GM19043 (cell line): ENCODE measurements around the gene WT1.
"Not testable (repeated sequence)": the region's sequence is repeated elsewhere in the genome, so short reads cannot be mapped to it uniquely, and the experiment has no call there.

Experiments used
- ATAC-seq: cut with Tn5 transposase; IDR thresholded peaks from one replicate; pipeline ENCODE4 v1.9.1; 2021; ENCODE audit warnings: low read depth; ENCODE audit not compliant: unreplicated experiment

Gene WT1

DNA sequence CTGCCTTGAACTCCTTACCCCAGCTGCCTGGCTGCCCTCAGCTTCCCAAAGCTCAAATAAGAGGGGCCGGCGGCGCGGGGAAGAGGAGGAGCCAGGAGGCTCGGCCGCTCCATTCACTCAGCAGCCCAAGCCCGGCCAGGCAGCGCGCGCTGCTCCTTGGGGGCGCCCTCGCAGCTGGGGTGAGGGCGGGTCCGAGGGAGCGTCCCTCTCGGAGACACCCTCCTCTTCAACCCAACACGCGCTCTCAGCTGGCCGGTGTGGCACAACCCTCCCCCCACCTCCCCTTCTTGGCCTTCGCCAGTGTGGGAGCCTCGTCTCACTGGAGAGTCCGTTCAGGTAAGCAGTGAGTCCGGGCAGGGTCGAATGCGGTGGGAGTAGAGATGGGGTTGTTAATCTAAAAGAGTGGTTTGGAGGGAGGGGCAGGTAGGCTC is at the start of gene WT1:
TSS of gene WT1 (minus strand) at position 29 of the 431 bp plus-strand sequence.
- no peak for ATAC-seq

DNA sequence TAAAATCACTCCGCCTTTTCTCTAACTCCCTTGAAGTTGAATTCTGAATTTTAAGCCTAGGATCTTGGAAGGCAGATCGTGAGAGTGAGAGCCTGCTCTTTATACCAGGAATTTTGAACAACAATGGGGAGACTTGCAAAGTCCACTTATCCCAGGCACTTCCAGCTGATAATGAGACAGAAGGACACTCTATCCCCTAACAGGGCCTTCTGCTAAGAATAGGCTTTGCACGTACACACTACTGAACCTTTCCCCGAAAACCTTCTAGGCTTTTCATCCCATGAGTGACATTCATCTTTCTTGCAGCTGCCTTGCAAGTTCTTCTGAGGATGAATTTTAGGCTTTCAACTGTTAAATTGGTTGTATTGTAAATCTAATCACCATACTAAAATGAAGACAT is 44.0 kb upstream of the WT1 start:
- no peak for ATAC-seq

DNA sequence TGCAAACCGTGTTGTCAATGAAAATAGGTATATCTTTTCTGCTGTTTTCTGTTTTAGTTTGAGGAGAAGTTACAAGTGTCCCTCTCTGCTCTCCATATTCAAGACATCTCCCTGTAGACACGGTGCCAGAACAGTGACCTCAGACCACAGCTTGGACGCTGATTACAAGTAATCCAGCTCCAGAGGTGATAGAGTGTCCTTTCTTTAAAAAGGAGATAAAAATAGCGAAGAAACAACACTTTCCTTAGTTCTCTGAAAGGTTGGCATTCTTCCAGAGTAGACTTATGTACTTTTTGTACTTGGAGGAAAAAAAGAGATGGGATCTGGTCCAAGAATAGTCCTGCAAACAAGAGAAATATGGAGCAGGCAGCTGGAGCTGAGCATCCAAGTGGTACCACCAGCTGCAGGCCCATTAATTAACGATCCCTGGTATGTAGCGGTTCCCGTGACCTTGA is 43.0 kb upstream of the WT1 start:
- ATAC-seq = no peak

DNA sequence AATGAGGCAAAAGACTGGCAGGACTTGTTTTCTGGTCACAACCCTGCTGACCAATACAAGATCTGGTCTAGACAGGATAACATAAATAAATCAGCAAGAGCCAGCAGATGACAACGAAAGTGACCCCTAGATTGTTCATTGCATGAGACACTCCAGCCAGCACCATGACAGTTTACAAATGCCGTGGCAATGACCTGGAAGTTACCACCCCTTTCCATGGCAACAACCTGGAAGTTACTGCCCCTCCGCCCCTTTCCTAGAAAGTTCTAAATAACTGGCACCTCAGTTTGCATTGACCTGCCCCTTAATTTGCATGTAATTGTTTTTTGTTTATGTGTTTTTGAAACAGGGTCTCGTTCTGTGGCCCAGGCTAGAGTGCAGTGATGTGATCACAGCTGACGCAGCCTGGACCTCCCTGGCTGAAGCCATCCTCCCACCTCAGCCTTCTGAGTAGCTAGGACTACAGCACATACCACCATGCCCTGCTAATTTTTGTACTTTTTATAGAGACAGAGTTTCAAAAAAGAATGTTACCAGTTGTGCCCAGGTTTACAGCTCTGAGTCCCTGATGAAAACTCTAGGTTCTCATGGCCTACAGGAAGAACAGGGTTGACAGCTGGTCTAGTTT is 38.1 kb upstream of the WT1 start:
- no peak for ATAC-seq

DNA sequence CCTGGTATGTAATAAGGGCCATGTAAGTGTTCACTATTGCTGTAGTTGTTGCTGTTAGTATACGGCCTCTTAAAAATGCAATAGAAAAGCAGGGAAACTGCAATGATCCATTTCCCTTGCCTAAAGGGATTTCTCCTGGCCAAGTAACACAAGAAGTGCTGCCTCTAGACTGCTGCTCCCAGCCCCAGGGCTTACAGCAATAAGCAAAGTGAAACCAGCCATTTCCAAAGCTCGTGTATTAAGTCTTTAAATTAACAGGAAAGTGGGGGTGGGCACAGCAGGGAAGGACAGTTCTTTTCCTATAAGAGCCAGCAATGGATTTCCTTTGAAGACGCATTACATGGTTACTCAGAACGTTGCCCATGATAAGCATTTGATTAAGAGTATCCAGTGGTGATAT is 36.9 kb upstream of the WT1 start:
- ATAC-seq = no peak

DNA sequence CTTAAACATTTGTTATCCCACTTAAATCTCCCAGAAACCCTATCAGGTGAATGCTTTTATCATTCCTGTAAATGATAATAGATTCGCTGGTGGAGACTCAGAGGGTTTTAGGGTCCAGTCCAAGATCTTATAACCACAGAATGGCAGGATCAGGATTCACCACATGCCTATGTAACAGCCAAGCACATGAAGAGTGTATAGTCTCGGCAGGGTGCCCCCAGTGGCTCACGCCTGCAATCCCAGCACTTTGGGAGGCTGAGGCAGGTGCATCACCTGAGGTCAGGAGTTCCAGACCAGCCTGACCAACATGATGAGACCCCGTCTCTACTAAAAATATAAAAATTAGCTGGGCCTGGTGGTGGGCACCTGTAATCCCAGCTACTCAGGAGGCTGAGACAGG is 36.2 kb upstream of the WT1 start:
- not testable (repeated sequence) for ATAC-seq

DNA sequence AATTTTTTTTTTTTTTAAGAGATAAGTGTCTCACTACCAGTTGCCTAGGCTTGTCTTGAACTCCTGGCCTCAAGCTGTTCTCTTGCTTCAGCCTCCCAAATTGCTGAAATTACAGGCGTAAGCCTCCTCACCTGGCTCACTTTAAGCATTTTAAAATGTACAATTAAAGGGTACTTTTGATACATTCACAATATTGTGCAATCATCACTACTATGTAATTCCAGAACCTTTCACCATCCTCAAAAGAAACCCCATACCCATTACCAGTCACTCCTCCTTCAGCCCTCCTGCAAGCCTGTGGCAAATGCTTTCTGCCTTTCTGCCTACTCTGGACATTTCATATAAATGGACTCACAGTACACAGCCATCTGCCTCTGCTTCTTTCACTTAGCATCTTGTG is 34.5 kb upstream of the WT1 start:
- no peak for ATAC-seq

DNA sequence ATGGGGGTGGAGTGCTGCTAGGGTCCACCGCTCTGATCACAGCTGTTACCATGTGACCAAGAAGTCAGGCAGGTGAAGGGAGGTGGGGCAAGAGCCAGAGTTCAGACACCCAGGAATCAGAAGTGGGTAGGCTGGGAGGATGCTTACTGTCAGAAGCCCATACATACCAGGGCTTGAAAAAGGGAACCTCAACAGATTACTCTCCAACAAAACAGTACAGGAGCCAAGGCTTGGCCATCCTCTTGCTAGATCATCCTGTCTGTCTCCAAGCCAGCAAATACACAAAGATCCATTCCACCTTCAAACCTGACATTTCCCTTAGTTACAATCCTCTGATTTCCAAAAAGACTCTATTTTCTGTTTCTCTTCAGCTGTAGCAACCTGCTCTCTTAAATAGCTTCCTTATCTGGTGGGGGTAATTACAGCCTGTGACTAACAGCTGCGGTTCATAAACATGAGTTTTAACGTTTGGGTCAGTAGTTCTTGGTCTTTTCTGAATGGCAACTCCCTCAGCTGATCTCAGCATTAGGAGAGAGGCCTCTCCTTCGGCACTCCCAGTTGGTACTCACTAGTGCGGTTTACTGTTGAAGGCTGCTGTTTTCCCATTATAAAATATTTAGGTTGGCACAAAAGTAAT is 31.1 kb upstream of the WT1 start:
- no peak for ATAC-seq

DNA sequence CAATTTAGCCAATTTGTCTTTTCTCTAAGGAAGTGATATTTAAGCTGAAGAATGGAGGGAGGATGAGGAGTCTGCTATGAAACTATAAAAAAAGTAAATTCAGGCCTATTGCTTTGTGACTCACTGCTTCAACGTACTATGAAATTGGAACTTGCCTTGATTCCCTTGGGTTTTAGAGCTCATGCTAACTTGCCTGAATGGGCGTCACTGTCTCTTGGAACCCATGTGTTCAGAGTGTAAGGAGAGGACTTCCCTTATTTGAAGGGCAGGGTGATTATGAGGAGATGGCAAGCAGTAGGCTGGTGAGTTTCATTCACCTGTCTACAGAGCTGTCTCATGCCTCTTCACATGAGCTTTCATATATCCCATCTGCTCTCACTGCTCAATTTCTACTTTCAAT is 28.7 kb upstream of the WT1 start:
- ATAC-seq = no peak

DNA sequence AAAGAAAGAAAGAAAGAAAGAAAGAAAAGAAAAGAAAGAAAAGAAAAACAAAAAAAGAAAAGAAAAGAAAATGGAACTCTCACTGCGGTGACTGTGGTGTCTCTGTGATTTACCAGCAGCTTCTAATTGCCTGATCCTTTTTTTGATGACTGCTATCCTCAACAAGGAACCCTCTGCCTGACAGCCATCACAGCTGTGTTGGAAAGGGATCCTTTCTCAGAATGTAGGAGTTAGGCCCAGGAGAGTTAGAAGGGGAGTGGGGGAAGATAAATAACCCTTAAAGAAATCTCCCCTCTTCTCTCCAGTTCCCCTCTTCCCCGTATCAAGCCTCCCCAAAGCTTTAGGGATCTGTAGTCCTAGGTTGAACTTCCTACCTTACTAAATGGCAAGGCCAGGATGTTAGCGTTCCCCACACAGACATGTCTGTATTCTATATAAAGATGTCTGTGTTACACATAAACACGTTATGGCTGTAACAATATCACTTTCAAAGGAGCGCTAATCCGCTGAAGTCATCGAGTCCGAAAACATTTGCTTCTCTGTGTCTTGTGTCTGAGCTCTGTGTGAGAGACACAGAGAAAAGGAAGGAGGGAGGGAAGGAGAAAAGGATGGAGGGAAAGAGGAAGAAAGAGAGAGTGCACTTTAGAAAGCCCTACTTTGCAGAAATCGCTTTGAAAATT is 26.8 kb upstream of the WT1 start:
- ATAC-seq = no peak

DNA sequence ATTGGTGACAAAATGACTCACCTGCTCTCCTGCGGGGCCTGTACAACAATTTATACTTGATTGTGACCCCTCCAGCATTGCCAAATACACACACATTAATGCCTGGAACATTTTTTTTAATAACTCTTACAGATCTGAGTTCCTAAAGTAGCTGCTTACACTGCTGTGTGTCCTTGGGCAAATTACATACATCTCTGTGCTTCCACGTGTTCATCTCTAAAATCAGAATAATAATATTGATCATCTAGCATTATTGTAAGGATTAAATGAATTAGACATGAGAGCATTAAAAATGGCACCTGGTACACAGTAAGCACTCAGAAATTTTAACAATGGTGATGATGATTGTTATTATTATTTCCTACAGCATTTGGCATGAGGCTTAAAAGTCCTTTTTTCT is 21.5 kb upstream of the WT1 start:
- no peak for ATAC-seq

DNA sequence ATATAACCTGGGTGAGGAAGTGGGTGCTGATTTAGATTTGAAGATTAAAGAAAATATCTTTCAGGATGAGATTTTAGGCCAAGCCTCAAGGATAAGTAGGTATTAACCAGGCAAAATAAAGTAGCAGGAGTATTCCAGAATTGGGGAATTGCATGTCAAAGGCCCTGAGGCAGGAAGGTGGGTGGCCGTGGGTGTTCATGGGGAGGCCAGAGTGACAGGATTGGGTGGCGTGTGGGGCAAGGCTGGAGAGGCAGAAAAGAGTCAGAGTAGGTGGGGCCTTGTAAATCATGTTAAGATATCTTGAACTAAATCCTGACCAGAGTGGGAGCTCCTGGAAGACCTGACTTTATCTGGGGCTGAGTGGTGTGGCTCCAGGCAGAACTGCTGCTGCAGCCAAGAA is 19.7 kb upstream of the WT1 start:
- ATAC-seq = no peak

DNA sequence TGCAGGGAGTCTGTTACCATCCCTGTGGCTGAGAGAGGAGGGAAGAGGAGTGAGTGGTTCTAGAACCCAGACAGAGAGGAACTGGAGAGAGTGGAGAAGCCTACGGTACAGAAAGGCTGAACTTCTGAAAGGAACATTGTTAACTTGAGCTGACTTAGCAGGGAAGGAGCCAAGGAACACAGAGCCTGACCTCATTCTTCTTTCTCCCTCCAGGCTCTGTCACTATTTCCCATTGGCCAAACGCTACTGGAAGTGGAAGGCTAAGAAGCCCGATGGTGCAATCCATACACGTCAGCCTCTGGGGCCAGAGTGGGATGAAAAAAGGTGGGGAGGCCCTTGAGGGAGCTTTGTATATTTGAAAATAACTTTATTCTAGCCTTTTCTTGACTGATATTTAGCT is 16.5 kb upstream of the WT1 start:
- no peak for ATAC-seq

DNA sequence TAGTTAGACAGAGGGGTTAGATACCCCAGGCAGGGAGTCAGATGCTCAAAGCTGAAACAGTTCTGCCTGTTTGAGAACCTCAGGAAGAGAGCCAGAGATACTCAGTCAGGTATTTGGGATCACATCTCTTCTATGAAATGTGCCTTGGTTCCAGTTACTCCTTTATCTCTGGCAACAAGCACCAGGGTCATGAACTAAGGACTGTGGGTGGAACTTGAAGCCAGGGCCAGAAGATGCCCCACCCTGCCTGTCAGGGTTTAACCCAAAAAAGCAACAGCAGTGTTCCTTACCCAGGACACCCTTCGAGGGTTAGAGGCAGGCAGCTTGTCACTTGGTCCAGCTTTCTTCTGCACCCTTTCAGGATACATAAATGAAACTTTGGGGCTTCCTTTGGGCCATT is 15.0 kb upstream of the WT1 start:
- ATAC-seq = no peak

DNA sequence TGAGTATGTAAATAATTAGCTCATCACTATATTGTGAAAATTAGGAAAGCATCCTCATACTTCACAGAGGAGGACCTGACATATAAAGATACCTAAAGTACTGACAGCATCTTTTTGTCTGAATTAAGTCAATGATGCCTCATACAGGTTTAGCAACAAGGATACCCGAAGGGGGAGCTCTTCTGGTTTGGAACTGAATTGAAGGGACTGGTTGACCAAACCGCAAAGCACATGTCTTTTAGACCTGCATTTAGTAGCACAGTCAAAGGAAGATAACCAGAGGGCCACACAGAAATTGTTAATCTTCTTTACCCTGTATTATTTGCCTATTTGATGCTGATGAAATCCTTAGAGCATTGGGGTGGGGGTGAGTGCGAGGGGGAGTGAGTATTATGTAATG is 12.9 kb upstream of the WT1 start:
- ATAC-seq = no peak

DNA sequence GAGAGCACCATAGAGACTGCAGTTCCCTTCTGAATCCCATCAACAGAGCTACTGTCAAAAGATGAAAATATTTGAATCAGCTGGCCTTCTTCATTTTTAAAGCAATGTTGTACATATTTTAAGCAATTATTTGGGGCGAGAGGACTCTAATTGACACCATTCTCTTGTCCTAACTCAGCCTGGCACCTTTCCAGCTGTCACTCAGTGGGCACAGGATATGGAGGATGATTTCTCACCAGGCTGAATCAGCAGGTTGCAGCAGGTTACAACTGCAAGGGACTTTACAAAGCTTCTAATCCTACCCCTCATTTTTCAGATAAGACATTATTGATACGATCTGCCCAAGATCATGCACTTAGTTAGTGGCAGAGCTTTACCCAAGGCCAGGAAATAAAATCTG is 11.9 kb upstream of the WT1 start:
- ATAC-seq = no peak

DNA sequence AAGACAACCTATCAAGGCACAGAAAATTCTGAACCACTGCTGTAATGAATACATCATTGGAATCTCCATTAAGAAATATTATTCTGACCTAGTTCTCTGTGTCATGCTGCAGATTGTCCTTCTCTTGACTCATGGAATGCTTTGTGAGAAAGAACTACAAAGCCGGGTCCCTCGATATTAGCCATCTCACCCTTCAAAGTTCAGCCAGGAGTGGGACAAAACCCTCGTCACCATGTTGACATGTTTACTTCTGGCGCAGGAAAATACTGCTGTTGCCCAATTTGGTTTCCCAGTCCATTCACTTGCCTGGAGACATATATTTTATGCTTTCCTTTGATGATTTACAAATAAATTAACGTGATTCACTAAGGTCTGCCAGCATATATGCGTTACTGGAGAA is 10.9 kb upstream of the WT1 start:
- ATAC-seq = no peak

DNA sequence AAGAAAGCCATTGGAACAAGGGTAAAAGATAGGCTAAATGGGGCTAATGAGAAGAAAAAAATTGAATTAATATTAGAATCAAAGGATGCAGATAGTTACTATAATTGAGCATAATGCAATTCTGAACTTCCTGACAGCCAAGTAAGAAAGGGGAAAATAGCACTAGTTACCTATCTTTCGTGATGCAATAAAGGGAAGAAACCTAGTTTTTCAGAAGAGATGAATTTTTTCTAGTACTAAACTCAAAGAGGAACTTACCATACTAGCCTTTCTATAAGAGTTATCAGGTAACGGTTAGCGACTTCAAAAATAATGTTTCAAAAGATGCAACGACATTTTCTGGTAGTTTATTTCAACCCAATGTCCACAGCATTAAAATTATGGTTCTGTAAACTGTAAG is 8.8 kb upstream of the WT1 start:
- no peak for ATAC-seq

DNA sequence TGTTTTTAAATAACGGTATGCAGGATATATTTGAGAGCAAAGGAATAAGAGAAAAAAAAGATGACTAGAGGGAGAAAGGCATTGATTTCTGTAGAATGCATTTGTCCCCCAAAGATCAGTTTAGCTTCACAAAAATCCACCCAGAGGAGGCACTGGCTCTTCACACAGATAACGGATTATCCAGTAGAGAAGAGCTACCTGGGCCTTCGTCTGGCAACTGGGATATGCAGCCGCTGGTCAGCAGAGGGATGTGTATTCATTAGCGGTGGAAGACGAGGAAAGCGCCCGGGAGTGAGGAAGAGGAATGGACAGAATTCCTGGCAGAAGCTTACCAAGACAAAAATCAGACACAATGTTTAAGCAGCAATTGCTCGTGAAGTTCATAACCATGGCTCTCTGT is 5.6 kb upstream of the WT1 start:
- ATAC-seq = no peak

DNA sequence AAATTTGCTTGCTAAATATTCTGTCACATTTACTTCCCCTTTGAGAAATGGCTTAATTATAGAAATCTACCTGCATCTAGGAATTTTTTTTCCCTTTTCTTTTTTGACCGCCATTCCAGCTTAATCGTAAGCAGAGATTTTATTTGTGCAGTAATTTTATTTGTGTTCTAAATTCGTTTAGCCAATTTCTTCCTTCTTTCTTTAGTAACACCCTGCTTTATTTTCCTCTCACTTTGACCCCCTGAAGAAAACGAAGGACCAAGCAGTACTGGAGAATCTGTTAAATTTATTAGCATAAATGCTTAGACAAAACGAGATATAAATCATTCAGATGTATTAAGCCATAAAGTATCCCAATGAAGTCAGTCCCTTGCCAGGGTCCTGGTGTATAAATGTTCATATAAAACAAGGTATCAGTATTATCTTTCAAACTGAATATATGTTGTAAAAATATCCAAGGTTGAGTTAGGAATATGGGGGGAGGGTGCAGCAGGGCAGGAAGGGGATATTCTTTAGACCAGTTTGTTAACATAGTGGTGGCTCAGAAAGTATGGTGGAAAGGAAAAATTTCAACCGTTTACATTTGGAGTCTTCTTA is 5.1 kb upstream of the WT1 start:
- ATAC-seq = no peak

DNA sequence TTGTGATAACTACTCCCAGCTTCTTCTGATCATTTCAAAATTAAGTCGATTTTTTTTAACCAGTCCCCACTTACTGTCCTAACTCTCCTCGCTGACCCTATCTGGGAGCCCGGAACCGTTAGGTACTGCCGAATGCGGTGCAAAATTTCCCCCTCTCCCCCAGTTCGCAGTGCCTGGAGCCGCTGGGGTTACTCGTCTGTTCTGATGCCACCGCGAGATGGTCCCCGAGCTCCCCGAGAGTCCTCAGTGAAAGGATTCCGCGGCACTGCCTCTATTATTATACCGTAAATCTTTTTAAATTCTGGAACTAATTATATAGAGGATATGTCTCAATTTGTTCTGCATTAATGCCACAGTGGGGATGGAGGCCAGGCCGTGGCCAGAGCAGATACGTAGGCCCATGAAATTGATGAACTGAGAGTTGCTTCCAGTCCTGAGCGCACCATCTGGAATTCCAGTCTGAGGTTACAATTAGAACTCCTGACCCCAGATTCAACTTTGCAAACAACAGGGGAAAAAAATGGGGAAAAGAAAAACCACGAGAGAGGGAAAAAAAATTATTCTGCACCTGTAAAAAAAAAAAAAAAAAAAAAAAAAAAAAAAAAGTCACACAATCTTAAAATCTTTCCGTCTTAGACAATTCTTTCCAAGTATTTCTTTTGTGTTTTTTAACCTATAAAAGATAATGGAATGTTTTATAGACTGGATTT is 4.3 kb upstream of the WT1 start:
- ATAC-seq = no peak
